Breast epithelium (tissue), 3 donors: Measurements from ENCODE around the gene RAMP2.

Source experiments
- POLR2A ChIP-seq: fragments of 450-650 bp; IDR thresholded peaks from one replicate; pipeline ENCODE4 v1.6.1; 2016; ENCODE audit warnings: antibody characterized with exemption, mild to moderate bottlenecking, moderate library complexity
- TF ChIP-seq, protein P1 (sequence below), 3 donors: fragments of 450-650 bp; IDR thresholded peaks; one replicate each; pipeline ENCODE4 v1.5.1; 2016 to 2017; ENCODE audit warnings: antibody characterized with exemption in 3 of 3, mild to moderate bottlenecking in 3 of 3, moderate library complexity in 3 of 3

- TF ChIP-seq, protein P1, sequence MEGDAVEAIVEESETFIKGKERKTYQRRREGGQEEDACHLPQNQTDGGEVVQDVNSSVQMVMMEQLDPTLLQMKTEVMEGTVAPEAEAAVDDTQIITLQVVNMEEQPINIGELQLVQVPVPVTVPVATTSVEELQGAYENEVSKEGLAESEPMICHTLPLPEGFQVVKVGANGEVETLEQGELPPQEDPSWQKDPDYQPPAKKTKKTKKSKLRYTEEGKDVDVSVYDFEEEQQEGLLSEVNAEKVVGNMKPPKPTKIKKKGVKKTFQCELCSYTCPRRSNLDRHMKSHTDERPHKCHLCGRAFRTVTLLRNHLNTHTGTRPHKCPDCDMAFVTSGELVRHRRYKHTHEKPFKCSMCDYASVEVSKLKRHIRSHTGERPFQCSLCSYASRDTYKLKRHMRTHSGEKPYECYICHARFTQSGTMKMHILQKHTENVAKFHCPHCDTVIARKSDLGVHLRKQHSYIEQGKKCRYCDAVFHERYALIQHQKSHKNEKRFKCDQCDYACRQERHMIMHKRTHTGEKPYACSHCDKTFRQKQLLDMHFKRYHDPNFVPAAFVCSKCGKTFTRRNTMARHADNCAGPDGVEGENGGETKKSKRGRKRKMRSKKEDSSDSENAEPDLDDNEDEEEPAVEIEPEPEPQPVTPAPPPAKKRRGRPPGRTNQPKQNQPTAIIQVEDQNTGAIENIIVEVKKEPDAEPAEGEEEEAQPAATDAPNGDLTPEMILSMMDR (IDR thresholded peaks at IDR 0.05), result no peak
- no peak for TF ChIP-seq POLR2A
Observed at GRCh38 chr17:42792545-42792944, 31.5 kb downstream of the RAMP2 start.
